PC-3 (cell line): ENCODE results near the gene TGFB2. TPM values are rescaled to one million over a fixed set of nuclear protein-coding genes. Genes with fewer than 3 reads are reported as not detected.

Experiments used
- ATAC-seq: fragments of 200-7000 bp; cut with Tn5 transposase; 2 replicates; pipeline ENCODE4 v1.9.1; 2020; ENCODE audit warnings: mild to moderate bottlenecking, moderate library complexity
- BruUV-seq: library from RNA; stranded (reverse); fragments of 400-500 nt; replicated peaks from 2 replicates; lab custom pipeline; 2021; lab: Mats Ljungman, UMichigan
- CTCF ChIA-PET: fragments of 300-600 bp; sonication (Branson Sonifier 250); formaldehyde crosslinking; loops from one replicate; lab custom pipeline; 2022; ENCODE audit warnings: antibody characterized with exemption; lab: Charles Lee
- POLR2A ChIA-PET: fragments of 300-600 bp; sonication (Branson Sonifier 250); formaldehyde crosslinking; loops from one replicate; lab custom pipeline; 2022; ENCODE audit warnings: antibody characterized with exemption; ENCODE audit not compliant: unreplicated experiment; lab: Charles Lee
- DNase-seq: peaks from one replicate; pipeline ENCODE4 v3.0.0-alpha.2; 2015
- H2AFZ ChIP-seq: fragments of 300-600 bp; sonication (generic); 2 replicates; pipeline ENCODE4 v1.6.0; 2016; ENCODE audit warnings: antibody characterized with exemption, low read length
- H3F3A ChIP-seq: fragments of 300-600 bp; sonication (generic); one replicate; pipeline ENCODE4 v1.6.0; 2017; ENCODE audit warnings: antibody characterized with exemption, low read length, control low read depth, mild to moderate bottlenecking; ENCODE audit not compliant: unreplicated experiment
- H3K27ac ChIP-seq: fragments of 300-600 bp; sonication (generic); 2 replicates; pipeline ENCODE4 v1.5.1; 2016; ENCODE audit warnings: mild to moderate bottlenecking, low read length
- H3K27me3 ChIP-seq: fragments of 300-600 bp; sonication (generic); 2 replicates; pipeline ENCODE4 v1.6.1; 2016; ENCODE audit warnings: low read length, mixed read lengths
- H3K36me3 ChIP-seq: fragments of 300-600 bp; sonication (generic); 2 replicates; pipeline ENCODE4 v1.6.1; 2016; ENCODE audit warnings: low read depth, mixed run types, low read length, mixed read lengths
- H3K4me1 ChIP-seq: fragments of 300-600 bp; sonication (generic); 2 replicates; pipeline ENCODE4 v1.5.1; 2016; ENCODE audit warnings: low read length; ENCODE audit not compliant: insufficient read depth
- H3K4me2 ChIP-seq: fragments of 300-600 bp; sonication (generic); 2 replicates; pipeline ENCODE4 v1.6.0; 2016; ENCODE audit warnings: low read length
- H3K4me3 ChIP-seq: fragments of 300-600 bp; sonication (generic); 2 replicates; pipeline ENCODE4 v1.5.1; 2016; ENCODE audit warnings: mild to moderate bottlenecking, low read length, mixed read lengths
- H3K79me2 ChIP-seq: fragments of 300-600 bp; sonication (generic); 2 replicates; pipeline ENCODE4 v1.6.1; 2017; ENCODE audit warnings: low read length, mixed read lengths
- H3K9ac ChIP-seq: fragments of 300-600 bp; sonication (generic); 2 replicates; pipeline ENCODE4 v1.6.0; 2016; ENCODE audit warnings: mild to moderate bottlenecking, low read length
- H3K9me2 ChIP-seq: fragments of 300-600 bp; sonication (generic); replicated peaks from 2 replicates; pipeline ENCODE4 v1.6.1; 2016; ENCODE audit warnings: mixed run types, low read length, mixed read lengths
- H3K9me3 ChIP-seq: fragments of 300-600 bp; sonication (generic); 2 replicates; pipeline ENCODE4 v1.6.1; 2016; ENCODE audit warnings: low read length, mixed read lengths
- H4K20me1 ChIP-seq: fragments of 300-600 bp; sonication (generic); 2 replicates; pipeline ENCODE4 v1.6.1; 2016; ENCODE audit warnings: low read length, mixed read lengths
- CTCF ChIP-seq: fragments of 300-600 bp; sonication (generic); conservative IDR thresholded peaks from 2 replicates; pipeline ENCODE4 v1.5.1; 2017; ENCODE audit warnings: antibody characterized with exemption, low read depth, mild to moderate bottlenecking, low read length
- EZH2 ChIP-seq: fragments of 300-600 bp; sonication (generic); IDR thresholded peaks from one replicate; pipeline ENCODE4 v1.6.1; 2017; ENCODE audit warnings: antibody characterized with exemption, mild to moderate bottlenecking, low read length; ENCODE audit not compliant: unreplicated experiment
- EZH2phosphoT487 ChIP-seq: fragments of 300-600 bp; sonication (generic); IDR thresholded peaks from 2 replicates; pipeline ENCODE4 v1.6.1; 2018; ENCODE audit warnings: mild to moderate bottlenecking, antibody characterized with exemption, low read length, borderline replicate concordance
- intact Hi-C: fragments of 100-400 bp; cut with micrococcal nuclease; formaldehyde crosslinking; loops from 2 replicates; pipeline ENCODE4 v1.9.0; 2023
- total RNA-seq: library from RNA; depleted of rRNA; stranded (reverse); fragments of >200 nt; gene quantifications from 2 replicates; pipeline ENCODE4 v1.2.3, GENCODE V29; 2014

TGFB2 gene
- total RNA-seq, 1 experiment from 2014 or later = 50.3 TPM

GRCh38 chr1:218412171-218412570 lies 67.0 kb downstream of the TGFB2 start:
- no peak for TF ChIP-seq CTCF
- no peak for TF ChIP-seq EZH2
- TF ChIP-seq EZH2phosphoT487 = no peak
- no peak for ATAC-seq
- no peak overlapping the region for H3K27ac ChIP-seq

GRCh38 chr1:218413179-218413578 lies 68.0 kb downstream of the TGFB2 start:
- Histone ChIP-seq H2AFZ (no peak overlapping the region), H3K27ac (no peak overlapping the region), H3K4me2 (no peak overlapping the region), H3K36me3 (peaks cover 65% of the 10 kb centered on the region), H3K9me2 (no peaks in the 10 kb centered on the region), H3K9ac (no peak overlapping the region), H3K4me3 (no peak overlapping the region), H3F3A (no peaks in the 10 kb centered on the region), H3K9me3 (no peaks in the 10 kb centered on the region), H4K20me1 (no peaks in the 10 kb centered on the region), H3K4me1 (peaks cover 13% of the 10 kb centered on the region), H3K79me2 (peaks cover 76% of the 10 kb centered on the region), H3K27me3 (no peaks in the 10 kb centered on the region)
- no peak for DNase-seq
- no TSS peak for BruUV-seq
- ChIA-PET POLR2A (no interaction called here), CTCF (interaction anchor here (0.6 kb wide), 1 partner anchor 133 kb away, joined by 3 read pairs; no protein-coding TSS in a partner anchor)
- intact Hi-C loops = no loop called here
- no peak for ATAC-seq
- TF ChIP-seq EZH2phosphoT487 (no peak), EZH2 (no peak), CTCF (no peak)

More at GRCh38 chr1:218412171-218412570, 67.0 kb downstream of the TGFB2 start:
- POLR2A ChIA-PET = no interaction called here
- Histone ChIP-seq H3K9me2 (no peaks in the 10 kb centered on the region), H3K9me3 (no peaks in the 10 kb centered on the region), H3K4me1 (peaks cover 13% of the 10 kb centered on the region), H3K4me3 (no peak overlapping the region), H4K20me1 (no peaks in the 10 kb centered on the region), H3K4me2 (no peak overlapping the region), H2AFZ (no peak overlapping the region), H3K9ac (no peak overlapping the region), H3K27me3 (no peaks in the 10 kb centered on the region), H3K79me2 (peaks cover 83% of the 10 kb centered on the region), H3K36me3 (peaks cover 71% of the 10 kb centered on the region), H3F3A (no peaks in the 10 kb centered on the region)
- CTCF ChIA-PET = no interaction called here
- intact Hi-C loops = no loop called here
- peak; percentile 45 for DNase-seq
- BruUV-seq = no TSS peak

GRCh38 chr1:218414060-218414728 lies 69.1 kb downstream of the TGFB2 start:
- Histone ChIP-seq H3K79me2 (peaks cover 81% of the 10 kb centered on the region), H3K9me3 (no peaks in the 10 kb centered on the region), H4K20me1 (no peaks in the 10 kb centered on the region), H3F3A (no peaks in the 10 kb centered on the region), H3K9ac (no peak overlapping the region), H3K4me2 (no peak overlapping the region), H3K27ac (no peak overlapping the region), H3K9me2 (no peaks in the 10 kb centered on the region), H3K4me3 (no peak overlapping the region), H3K4me1 (peaks cover 13% of the 10 kb centered on the region), H3K36me3 (peaks cover 62% of the 10 kb centered on the region), H2AFZ (no peak overlapping the region), H3K27me3 (no peaks in the 10 kb centered on the region)
- no TSS peak for BruUV-seq
- intact Hi-C loops = no loop called here
- POLR2A ChIA-PET = no interaction called here
- DNase-seq = no peak
- no peak for ATAC-seq
- TF ChIP-seq EZH2phosphoT487 = no peak
- no peak for TF ChIP-seq CTCF
- TF ChIP-seq EZH2 = no peak
- CTCF ChIA-PET = no interaction called here
